Inflammatory macrophage (primary cell): Measurements from ENCODE around the gene MTCL1.

Experiments used
- DNase-seq, 2 donors: peaks; one replicate each; pipeline ENCODE4 v3.0.0-alpha.2; 2020 to 2022

MTCL1 gene

GRCh38 chr18:8842506-8842905 is 137.2 kb downstream of the MTCL1 start:
- no peak for DNase-seq

- DNase-seq = no peak
Measured at GRCh38 chr18:8843005-8843404, 137.6 kb downstream of the MTCL1 start.

- DNase-seq = no peak
Measured at GRCh38 chr18:8844721-8845148, 139.4 kb downstream of the MTCL1 start.

GRCh38 chr18:8845506-8845905 is 140.2 kb downstream of the MTCL1 start:
- DNase-seq = no peak

GRCh38 chr18:8847066-8847755 is 141.9 kb downstream of the MTCL1 start:
- no peak for DNase-seq

GRCh38 chr18:8847900-8848299 is 142.5 kb downstream of the MTCL1 start:
- DNase-seq = no peak

- DNase-seq = no peak
Measured at GRCh38 chr18:8848541-8848940, 143.2 kb downstream of the MTCL1 start.

- DNase-seq = no peak
Measured at GRCh38 chr18:8849696-8850095, 144.3 kb downstream of the MTCL1 start.

- no peak for DNase-seq
Measured at GRCh38 chr18:8851659-8852058, 146.3 kb downstream of the MTCL1 start.

GRCh38 chr18:8854550-8854949 is 149.2 kb downstream of the MTCL1 start:
- no peak for DNase-seq

- no peak for DNase-seq
Measured at GRCh38 chr18:8854962-8855361, 149.6 kb downstream of the MTCL1 start.

- no peak for DNase-seq
Measured at GRCh38 chr18:8856212-8856611, 150.9 kb downstream of the MTCL1 start.

- DNase-seq = no peak
Measured at GRCh38 chr18:8856769-8857393, 151.5 kb downstream of the MTCL1 start.

GRCh38 chr18:8857806-8858205 is 152.4 kb downstream of the MTCL1 start:
- DNase-seq = no peak

- DNase-seq = no peak
Measured at GRCh38 chr18:8858888-8859511, 153.6 kb downstream of the MTCL1 start.

- DNase-seq = no peak
Measured at GRCh38 chr18:8860845-8861642, 155.7 kb downstream of the MTCL1 start.

- no peak for DNase-seq
Measured at GRCh38 chr18:8863427-8863826, 158.1 kb downstream of the MTCL1 start.

- DNase-seq = no peak
Measured at GRCh38 chr18:8865934-8866333, 160.6 kb downstream of the MTCL1 start.

- DNase-seq = no peak
Measured at GRCh38 chr18:8866679-8867078, 161.3 kb downstream of the MTCL1 start.

- no peak for DNase-seq
Measured at GRCh38 chr18:8868276-8868675, 162.9 kb downstream of the MTCL1 start.

- no peak for DNase-seq
Measured at GRCh38 chr18:8868779-8869415, 163.5 kb downstream of the MTCL1 start.

GRCh38 chr18:8869696-8870095 is 164.3 kb downstream of the MTCL1 start:
- no peak for DNase-seq

- DNase-seq = no peak
Measured at GRCh38 chr18:8870528-8870927, 165.2 kb downstream of the MTCL1 start.
